HG02759 (cell line): ENCODE results near the gene TSPAN14.
"Not testable (repeated sequence)": the region's sequence is repeated elsewhere in the genome, so short reads cannot be mapped to it uniquely, and the experiment has no call there.

Experiments used
- ATAC-seq: cut with Tn5 transposase; IDR thresholded peaks from one replicate; pipeline ENCODE4 v1.9.1; 2021; ENCODE audit warnings: mild to moderate bottlenecking, moderate library complexity; ENCODE audit not compliant: unreplicated experiment

The TSPAN14 gene

GRCh38 chr10:80520661-80521470 lies 66.8 kb downstream of the TSPAN14 start:
- ATAC-seq: no peak

- no peak for ATAC-seq
Observed at GRCh38 chr10:80522756-80523363, 68.8 kb downstream of the TSPAN14 start.

- ATAC-seq: no peak
Observed at GRCh38 chr10:80523773-80524172, 69.7 kb downstream of the TSPAN14 start.

- ATAC-seq: no peak
Observed at GRCh38 chr10:80524190-80524909, 70.2 kb downstream of the TSPAN14 start.

DNA sequence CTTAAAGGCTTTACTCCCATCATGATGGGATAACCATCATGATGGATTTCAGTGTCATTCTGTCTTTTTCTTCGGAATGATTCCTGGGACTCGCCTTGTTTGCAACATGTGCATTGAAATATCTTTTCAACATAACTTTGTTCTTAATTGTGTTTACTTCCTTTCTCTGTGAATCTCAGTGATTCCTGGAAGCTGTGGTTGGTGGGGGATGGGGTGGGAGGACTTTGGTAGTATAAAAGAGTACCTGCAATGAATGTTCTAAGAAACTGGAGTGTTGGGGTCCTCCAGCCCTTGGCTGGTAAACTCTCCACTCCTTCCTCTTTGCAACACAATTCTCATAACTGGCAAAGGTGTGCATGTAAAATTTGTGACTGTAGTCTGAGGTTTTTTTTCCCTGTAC lies 72.1 kb downstream of the TSPAN14 start:
- no peak for ATAC-seq

GRCh38 chr10:80526742-80527141 lies 72.6 kb downstream of the TSPAN14 start:
- ATAC-seq: no peak

GRCh38 chr10:80528185-80528700 lies 74.1 kb downstream of the TSPAN14 start:
- ATAC-seq: no peak

- ATAC-seq: no peak
Observed at GRCh38 chr10:80528901-80529300, 74.8 kb downstream of the TSPAN14 start.

DNA sequence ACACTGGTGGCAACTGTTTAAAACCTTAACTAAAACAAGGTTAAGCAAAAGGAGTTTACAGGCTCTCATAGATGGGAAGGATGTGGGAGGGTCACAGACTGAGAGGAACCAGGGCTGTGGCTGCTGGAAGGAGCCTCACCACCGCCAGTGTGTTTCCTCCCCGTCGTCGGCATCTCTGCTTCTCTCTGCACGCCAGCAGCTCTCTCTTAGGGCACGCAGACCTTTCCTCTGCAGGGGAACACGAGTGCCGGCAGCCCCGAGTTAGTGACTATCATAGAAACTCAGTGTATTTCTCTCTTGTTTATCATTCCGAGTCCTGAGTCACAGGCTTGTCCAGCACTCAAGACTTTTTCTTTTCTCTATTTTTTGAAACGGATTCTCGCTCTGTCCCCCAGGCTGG lies 75.5 kb downstream of the TSPAN14 start:
- no peak for ATAC-seq

GRCh38 chr10:80530251-80530650 lies 76.1 kb downstream of the TSPAN14 start:
- ATAC-seq: no peak

GRCh38 chr10:80530816-80531215 lies 76.7 kb downstream of the TSPAN14 start:
- ATAC-seq: no peak

GRCh38 chr10:80532571-80532970 lies 78.5 kb downstream of the TSPAN14 start:
- no peak for ATAC-seq

- not testable (repeated sequence) for ATAC-seq
Observed at GRCh38 chr10:80534059-80534458, 79.9 kb downstream of the TSPAN14 start.

DNA sequence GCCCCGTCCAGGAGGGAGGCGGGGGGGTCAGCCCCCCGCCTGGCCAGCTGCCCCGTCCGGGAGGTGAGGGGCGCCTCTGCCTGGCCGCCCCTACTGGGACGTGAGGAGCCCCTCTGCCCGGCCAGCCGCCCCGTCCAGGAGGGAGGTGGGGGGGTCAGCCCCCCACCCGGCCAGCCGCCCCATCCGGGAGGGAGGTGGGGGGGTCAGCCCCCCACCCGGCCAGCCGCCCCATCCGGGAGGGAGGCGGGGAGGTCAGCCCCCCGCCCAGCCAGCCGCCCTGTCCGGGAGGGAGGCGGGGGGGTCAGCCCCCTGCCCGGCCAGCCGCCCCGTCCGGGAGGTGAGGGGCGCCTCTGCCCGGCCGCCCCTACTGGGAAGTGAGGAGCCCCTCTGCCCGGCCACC lies 80.5 kb downstream of the TSPAN14 start:
- not testable (repeated sequence) for ATAC-seq

GRCh38 chr10:80535671-80536360 lies 81.7 kb downstream of the TSPAN14 start:
- ATAC-seq: peak; percentile 86

- ATAC-seq: no peak
Observed at GRCh38 chr10:80536361-80536835, 82.3 kb downstream of the TSPAN14 start.

DNA sequence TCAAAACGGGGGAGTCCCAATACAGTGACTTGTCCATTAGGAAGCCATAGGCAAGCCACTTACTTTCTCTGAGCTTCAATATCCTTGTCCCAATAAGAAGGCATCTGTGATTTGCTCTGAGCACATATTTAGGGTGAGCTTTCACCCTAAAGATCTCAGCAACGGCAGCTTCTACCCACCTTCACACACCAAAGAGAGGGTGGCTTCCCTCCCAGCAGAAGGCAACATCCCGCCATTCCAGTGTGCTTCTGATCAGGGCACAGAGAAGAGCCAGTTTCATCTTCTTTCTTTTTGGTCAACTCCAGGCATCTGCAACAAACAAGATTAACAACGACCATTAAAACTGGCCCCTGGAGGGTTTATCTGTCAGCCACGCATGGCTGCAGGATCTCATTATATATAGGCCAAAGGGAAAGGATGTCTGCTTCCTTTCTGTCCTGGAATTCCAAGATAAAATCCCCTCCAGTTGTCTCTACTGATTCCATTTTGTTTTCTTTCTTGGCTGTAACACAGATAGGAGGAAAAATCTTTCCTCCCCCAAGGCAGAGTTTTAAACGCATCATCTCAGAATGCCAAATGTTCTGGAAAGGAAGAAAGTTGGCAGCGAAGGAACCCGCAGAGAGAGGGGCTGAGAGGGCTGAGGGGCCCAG lies 83.1 kb downstream of the TSPAN14 start:
- ATAC-seq: no peak

- no peak for ATAC-seq
Observed at GRCh38 chr10:80537736-80538480, 83.8 kb downstream of the TSPAN14 start, which contains the start of gene SH2D4B. SH2D4B (plus strand) TSS chr10:80537902; CDS start chr10:80538332, 430 bp downstream.

- no peak for ATAC-seq
Observed at GRCh38 chr10:80538481-80539185, 84.5 kb downstream of the TSPAN14 start.
